ENCODE data around the gene CALHM2.
"Not testable (repeated sequence)": the region's sequence is repeated elsewhere in the genome, so short reads cannot be mapped to it uniquely, and the experiment has no call there.

The CALHM2 gene

DNA sequence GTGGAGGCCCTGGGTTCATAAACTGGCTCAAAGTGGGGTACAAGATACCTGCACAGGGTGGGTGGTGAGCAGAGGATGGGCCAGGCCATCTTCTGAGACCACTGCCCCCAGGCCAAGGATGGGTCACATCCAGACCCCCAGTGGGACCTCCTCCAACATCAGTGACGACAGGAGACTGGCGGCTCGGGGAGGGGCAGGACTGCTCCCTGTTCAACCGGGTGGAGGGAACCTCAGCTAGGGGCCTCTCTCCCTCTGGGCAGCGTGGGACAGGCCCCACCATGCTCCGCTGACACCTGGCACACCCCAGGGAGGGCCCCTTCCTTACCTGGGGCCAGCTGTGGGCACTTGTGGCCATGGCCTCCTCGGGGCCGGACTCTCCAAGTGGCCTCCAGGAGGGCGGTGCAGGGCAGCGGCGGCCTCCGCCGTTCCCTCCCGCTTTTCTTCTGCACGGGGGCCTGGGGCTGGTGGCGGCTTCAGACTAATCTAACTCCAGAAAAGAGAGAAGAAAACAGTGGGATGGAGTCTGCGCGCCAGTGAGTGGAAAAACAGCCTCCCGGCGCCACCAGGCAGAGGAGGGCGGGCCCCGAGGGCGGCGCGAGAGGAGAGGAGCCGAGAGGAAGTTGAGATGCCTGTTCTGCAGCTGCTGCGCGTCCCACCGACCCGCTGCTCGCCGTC lies at the start of gene CALHM2:
CALHM2 (minus strand) TSS at position 540 of the 675 bp plus-strand sequence. CDS start 2,429 bp downstream, outside the sequence.
- DNase-seq: peak; percentile 48

- no peak for DNase-seq
Measured at GRCh38 chr10:103501186-103501585, 49.0 kb upstream of the CALHM2 start.

GRCh38 chr10:103500481-103500880 lies 48.3 kb upstream of the CALHM2 start:
- no peak for DNase-seq

- no peak for DNase-seq
Measured at GRCh38 chr10:103499881-103500280, 47.7 kb upstream of the CALHM2 start.

DNA sequence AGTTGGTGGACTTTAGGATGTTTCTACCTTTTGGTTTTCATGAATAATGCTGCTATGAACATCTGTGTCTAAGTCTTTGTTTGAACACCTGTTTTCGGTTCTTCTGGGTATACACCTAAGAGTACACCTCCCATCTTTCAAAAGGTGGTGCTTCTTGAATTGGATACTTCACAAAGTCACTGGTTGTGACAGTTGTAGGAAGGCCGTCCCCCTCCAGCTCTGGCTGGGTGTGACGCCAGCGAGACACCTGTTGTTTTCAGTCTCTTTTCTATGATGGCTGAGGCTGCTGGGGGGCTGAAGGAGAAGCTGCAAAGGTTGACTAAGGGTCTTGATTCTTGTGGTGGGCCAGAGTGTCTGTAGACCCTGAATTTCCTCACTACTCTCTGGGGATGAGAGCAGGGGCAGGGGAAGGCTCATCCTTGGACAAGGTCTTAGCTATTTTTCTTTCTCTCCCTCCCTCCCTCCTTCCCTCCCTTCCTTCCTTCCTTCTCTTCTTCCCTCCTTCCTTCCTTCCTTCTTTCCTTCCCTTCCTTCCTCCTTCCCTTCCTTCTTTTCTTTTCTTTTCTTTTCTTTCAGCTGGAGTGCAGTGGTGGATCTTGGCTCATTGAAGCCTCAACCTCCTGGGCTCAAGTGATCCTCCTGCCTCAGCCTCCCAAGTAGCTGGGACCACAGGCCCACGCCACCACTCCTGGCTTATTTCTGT lies 46.9 kb upstream of the CALHM2 start:
- DNase-seq: no peak

DNA sequence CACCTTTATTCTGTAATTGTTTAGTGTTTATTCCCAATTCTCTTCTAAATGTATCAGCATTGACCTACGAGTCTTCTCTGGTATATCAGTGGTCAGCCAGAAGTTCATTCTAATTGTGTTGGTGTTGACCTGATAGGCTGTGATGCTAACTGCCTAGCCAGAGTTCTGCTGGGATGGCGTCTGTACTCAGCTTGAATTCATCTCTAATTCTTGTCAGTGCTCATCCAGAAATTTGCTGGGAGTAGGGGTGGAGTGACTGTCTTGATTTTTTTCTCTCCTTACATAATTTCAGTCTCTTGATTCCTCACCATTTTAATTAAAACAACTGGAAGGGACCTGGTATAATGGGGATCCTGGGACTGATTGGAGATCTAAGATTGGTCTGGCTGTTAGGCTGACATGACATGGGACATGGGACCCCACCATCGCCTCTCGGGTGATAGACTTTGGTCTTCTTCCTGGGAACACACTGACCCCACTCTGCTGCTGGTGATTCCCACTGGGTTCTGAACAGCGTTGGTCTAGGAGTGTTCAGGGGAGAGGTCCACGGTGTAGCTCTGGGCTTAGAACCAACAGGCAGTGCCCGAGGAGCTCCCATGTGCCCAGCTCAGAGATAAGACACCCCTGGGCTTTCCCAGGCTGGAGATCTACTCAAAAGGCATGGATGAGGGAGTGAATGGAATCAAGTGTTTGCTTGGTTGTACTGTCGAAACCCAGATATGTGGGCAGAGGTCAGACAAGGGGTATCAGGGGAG lies 45.2 kb upstream of the CALHM2 start:
- no peak for DNase-seq

DNA sequence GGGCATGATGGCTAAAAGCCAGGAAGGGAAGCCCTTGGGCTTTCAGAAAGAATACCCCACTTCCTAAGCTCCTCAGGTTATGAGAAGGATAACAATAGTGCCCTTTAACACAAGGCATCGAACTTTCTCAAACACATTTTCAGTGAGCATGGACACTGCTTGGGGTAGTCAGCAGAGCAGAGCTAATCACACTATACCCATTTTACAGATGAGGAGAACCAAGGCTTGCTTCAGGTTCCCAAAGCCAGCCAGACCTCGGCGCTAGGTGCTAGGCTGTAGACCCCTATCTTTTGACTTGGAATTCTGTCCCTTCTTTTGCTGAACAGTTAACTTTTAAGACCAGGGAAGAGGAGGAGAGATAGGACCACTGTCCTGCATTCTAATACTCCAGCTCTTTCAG lies 43.2 kb upstream of the CALHM2 start:
- no peak for DNase-seq

GRCh38 chr10:103493916-103494877 lies 42.0 kb upstream of the CALHM2 start:
- DNase-seq: no peak

GRCh38 chr10:103493362-103493915 lies 41.3 kb upstream of the CALHM2 start, which contains the start of gene NEURL1:
NEURL1 (plus strand) TSS chr10:103493705; CDS start chr10:103494388, 683 bp downstream.
- no peak for DNase-seq

GRCh38 chr10:103492655-103493261 lies 40.6 kb upstream of the CALHM2 start:
- no peak for DNase-seq

DNA sequence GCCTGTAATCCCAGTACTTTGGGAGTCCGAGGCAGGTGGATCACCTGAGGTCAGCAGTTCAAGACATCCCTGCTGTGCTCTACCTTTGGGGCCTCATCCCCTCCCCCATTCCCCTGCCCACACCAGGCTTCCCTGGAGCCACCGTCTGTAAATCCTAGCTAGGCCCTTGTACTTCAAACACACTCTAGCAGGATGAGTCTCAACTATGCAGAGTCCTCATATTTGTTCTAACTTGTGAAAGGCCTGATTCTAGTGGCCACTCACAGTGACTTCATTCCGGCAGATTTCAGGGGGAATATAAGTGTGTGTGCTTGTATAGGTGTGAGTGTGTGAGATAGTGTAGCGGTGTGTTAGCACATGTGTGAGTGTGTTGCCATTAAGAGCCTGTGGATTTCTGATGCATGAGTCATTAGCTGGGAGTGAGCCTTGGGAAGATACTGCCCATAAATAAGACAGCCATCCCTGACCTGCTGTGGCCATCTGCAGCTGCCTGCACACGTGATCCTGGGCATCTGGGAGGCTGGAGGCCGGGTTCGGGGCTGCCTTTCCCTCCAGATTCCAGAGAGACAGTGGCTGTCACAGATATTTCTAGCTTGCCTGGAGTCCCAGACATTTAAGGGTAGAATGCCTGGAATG lies 39.7 kb upstream of the CALHM2 start:
- DNase-seq: no peak

GRCh38 chr10:103490986-103491314 lies 38.8 kb upstream of the CALHM2 start:
- DNase-seq: no peak

- DNase-seq: no peak
Measured at GRCh38 chr10:103487410-103487708, 35.2 kb upstream of the CALHM2 start.

DNA sequence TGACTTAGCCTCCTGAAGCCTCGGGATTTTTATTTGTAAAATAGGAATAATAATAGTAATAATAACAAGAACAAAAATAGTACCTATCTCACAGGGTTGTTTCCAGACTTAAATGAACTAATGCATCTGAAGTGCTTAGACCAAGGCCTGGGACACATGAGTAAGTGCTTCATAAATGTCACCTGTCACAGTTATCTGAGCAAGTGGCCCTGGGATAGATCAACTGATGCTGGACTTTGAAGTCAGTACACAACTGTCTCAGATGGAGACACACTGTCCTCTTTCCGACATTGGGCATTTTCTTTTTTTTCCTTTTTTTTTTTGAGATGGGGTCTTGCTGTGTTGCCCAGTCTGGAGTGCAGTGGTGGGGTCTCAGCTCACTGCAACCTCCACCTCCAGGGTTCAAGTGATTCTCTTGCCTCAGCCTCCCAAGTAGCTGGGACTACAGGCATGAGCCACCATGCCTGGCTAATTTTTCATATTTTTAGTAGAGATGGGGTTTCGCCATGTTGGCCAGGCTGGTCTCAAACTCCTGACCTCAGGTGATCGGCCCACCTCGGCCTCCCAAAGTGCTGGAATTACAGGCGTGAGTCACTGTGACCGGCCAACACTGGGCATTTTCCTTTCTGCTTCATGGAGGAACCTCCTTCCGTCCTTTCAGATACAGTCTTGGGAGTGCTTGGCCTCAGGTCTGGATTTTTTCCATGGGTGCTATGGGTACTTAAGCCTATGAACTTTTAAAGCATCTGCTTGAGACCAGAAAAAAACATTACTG lies 34.7 kb upstream of the CALHM2 start:
- not testable (repeated sequence) for DNase-seq

- no peak for DNase-seq
Measured at GRCh38 chr10:103481974-103482531, 29.9 kb upstream of the CALHM2 start.

GRCh38 chr10:103480521-103480920 lies 28.4 kb upstream of the CALHM2 start:
- DNase-seq: no peak

DNA sequence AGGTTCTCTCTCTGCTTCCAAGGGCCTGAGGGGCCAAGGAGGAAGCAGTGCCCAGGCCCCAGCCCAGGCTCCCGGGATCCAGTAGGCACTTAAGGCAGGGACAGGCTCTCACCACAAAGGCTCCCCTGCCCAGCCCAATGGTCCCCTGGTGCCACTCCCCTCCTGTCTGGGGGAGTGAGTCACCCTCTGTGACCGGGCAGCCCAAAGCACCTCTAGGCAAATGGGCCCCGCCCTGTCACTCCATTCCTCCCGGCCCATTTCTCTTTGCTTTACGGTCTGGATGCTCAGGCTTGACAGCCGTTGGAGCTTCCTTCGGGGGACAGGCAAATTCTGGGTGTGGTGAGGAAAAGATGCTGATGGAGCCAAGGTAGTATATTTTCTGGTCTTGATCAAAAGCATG lies 27.0 kb upstream of the CALHM2 start, which contains the start of gene CALHM3:
CALHM3 (minus strand) TSS at position 106 of the 400 bp plus-strand sequence. CDS start 208 bp downstream, outside the sequence.
- DNase-seq: no peak

DNA sequence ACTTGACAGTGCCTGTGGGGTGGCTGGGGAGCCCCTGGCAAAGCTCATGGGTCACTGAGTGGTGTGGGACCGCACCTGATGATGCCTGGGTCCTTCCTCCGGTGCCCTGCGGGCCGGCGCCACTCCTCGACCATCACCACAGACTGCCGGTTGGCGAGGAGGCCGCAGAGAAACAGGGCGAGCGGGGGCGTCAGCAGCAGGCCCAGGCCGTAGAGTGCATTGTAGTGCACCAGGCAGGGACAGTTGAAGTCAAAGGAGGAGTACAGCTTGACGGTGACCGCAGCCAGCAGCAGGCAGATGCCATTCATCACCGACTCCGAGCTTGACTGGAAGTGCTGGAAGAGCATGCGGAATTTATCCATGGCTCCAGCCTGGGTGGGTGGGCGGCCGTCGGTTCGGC lies 26.5 kb upstream of the CALHM2 start:
- DNase-seq: no peak

GRCh38 chr10:103476046-103476768 lies 24.0 kb upstream of the CALHM2 start:
- DNase-seq: no peak

DNA sequence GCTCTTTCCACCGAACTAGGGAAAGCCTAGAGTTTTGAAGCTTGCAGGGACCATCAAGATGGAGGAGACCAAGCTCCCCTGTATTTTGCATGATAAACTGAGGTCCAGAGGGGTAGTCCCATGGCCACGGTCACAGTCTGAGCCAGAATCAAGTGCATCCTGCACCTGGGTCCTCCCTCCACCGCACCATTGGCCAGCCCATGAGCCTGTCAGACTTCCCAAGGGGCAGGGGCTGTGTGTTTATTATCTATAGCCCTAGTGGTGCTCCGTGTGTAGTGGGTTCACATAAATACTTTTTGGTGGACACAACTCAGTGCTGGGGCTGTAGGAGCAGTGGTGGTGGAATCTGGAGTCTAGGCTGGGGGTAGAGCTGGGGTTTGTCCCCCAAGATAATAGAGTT lies 23.3 kb upstream of the CALHM2 start:
- DNase-seq: no peak

All from activated T-cell treated with anti-CD3 and anti-CD28 coated beads for 4 hours (primary cell).